NCI-H446 treated with DMSO at 0.1 percent for 48 hours (cell line): ENCODE measurements around the gene NOS1AP.

Source experiments
- DNase-seq: peaks from one replicate; lab custom pipeline; 2025; lab: John Stamatoyannopoulos, UW

NOS1AP gene

GRCh38 chr1:162300057-162300917 is 230.8 kb downstream of the NOS1AP start:
- DNase-seq: no peak

- DNase-seq: no peak
Measured at GRCh38 chr1:162301696-162302095, 232.2 kb downstream of the NOS1AP start.

- DNase-seq: no peak
Measured at GRCh38 chr1:162302306-162303003, 233.0 kb downstream of the NOS1AP start.

GRCh38 chr1:162303004-162303344 is 233.5 kb downstream of the NOS1AP start:
- no peak for DNase-seq

GRCh38 chr1:162304736-162305135 is 235.2 kb downstream of the NOS1AP start:
- no peak for DNase-seq

- DNase-seq: no peak
Measured at GRCh38 chr1:162305969-162306368, 236.5 kb downstream of the NOS1AP start.

GRCh38 chr1:162310337-162310736 is 240.8 kb downstream of the NOS1AP start:
- DNase-seq: no peak

GRCh38 chr1:162314206-162314605 is 244.7 kb downstream of the NOS1AP start:
- no peak for DNase-seq

GRCh38 chr1:162315673-162316072 is 246.2 kb downstream of the NOS1AP start:
- no peak for DNase-seq

- no peak for DNase-seq
Measured at GRCh38 chr1:162316187-162316586, 246.7 kb downstream of the NOS1AP start.

GRCh38 chr1:162317621-162318020 is 248.1 kb downstream of the NOS1AP start:
- no peak for DNase-seq

- no peak for DNase-seq
Measured at GRCh38 chr1:162319493-162320175, 250.1 kb downstream of the NOS1AP start.

GRCh38 chr1:162321809-162322422 is 252.4 kb downstream of the NOS1AP start:
- no peak for DNase-seq

- no peak for DNase-seq
Measured at GRCh38 chr1:162323023-162323422, 253.5 kb downstream of the NOS1AP start.

GRCh38 chr1:162324396-162324795 is 254.9 kb downstream of the NOS1AP start:
- DNase-seq: no peak

- DNase-seq: no peak
Measured at GRCh38 chr1:162326559-162326958, 257.1 kb downstream of the NOS1AP start.

GRCh38 chr1:162327144-162327787 is 257.8 kb downstream of the NOS1AP start:
- no peak for DNase-seq

GRCh38 chr1:162327788-162328165 is 258.3 kb downstream of the NOS1AP start:
- no peak for DNase-seq

- DNase-seq: no peak
Measured at GRCh38 chr1:162328512-162328911, 259.0 kb downstream of the NOS1AP start.

- DNase-seq: no peak
Measured at GRCh38 chr1:162329826-162330225, 260.3 kb downstream of the NOS1AP start.

- DNase-seq: no peak
Measured at GRCh38 chr1:162333991-162334390, 264.5 kb downstream of the NOS1AP start.

GRCh38 chr1:162335126-162335525 is 265.6 kb downstream of the NOS1AP start:
- no peak for DNase-seq
